NCI-H748 (cell line): ENCODE data around the gene ABHD18.
"Not testable (repeated sequence)": the region's sequence is repeated elsewhere in the genome, so short reads cannot be mapped to it uniquely, and the experiment has no call there.

Experiments used
- DNase-seq: peaks from one replicate; lab custom pipeline; 2025; ENCODE audit not compliant: unreplicated experiment; lab: John Stamatoyannopoulos, UW

Gene ABHD18

GRCh38 chr4:127965062-127965802, at the start of gene ABHD18, which contains the start of gene MFSD8:
Gene ABHD18, plus strand, starts transcription at chr4:127965406. Its CDS starts 17,550 bp downstream, at chr4:127982956.
Gene MFSD8, minus strand, starts transcription at chr4:127965173. Its CDS starts 40 bp downstream, at chr4:127965133.
- DNase-seq, result peak; percentile 97

GRCh38 chr4:127916512-127916911, 48.7 kb upstream of the ABHD18 start:
- no peak for DNase-seq

- no peak for DNase-seq
Observed at GRCh38 chr4:127917151-127917550, 48.1 kb upstream of the ABHD18 start.

- no peak for DNase-seq
Observed at GRCh38 chr4:127920521-127920920, 44.7 kb upstream of the ABHD18 start.

GRCh38 chr4:127922226-127922625, 43.0 kb upstream of the ABHD18 start:
- no peak for DNase-seq

DNA sequence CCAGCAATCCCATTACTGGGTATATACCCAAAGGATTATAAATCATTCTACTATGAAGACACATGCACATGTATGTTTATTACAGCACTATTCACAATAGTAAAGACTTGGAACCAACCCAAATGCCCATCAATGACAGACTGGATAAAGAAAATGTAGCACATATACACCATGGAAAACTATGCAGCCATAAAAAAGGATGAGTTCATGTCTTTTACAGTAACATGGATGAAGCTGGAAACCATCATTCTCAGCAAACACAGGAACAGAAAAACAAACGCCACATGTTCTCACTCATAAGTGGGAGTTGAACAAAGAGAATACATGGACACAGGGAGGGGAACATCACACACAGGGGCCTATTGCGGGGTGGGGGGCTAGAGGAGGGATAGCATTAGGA, 39.5 kb upstream of the ABHD18 start:
- not testable (repeated sequence) for DNase-seq

DNA sequence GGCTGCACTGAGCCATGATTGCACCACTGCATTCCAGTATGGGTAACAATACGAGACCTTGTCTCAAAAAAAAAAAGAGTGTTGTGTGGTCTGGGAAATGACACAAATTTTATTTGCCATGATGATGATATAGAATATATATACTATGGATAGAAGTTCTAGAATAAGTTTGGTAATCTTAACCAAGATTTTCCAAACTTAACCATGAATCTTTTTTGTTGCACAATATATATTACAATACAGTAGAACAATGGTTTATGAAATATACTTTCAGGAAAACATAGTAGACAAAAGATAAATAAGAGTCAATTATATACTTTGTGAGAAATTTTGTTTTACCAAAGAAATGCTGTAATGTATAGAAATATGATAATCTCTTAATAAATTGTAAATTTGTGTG, 35.0 kb upstream of the ABHD18 start:
- no peak for DNase-seq

GRCh38 chr4:127931836-127932235, 33.4 kb upstream of the ABHD18 start:
- DNase-seq, result not testable (repeated sequence)

- DNase-seq, result no peak
Observed at GRCh38 chr4:127936974-127937373, 28.2 kb upstream of the ABHD18 start.

DNA sequence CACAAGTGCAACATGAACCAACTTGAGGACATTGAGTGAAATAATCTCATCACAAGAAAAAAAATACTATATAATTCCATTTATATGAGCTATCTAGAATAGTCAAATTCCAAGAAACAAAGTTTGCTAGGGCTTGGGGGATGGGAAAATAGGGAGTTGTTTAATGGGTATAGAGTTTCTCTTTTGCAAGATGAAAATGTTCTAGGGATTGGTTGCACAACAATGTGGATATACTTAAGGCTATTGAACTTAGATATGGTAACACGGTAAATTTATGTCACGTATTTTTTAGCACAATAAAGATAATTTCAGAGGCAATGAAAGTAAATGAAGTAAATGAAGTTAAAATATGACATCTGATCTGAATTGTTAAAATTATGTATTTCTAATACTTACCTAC, 8.1 kb upstream of the ABHD18 start:
- no peak for DNase-seq

DNA sequence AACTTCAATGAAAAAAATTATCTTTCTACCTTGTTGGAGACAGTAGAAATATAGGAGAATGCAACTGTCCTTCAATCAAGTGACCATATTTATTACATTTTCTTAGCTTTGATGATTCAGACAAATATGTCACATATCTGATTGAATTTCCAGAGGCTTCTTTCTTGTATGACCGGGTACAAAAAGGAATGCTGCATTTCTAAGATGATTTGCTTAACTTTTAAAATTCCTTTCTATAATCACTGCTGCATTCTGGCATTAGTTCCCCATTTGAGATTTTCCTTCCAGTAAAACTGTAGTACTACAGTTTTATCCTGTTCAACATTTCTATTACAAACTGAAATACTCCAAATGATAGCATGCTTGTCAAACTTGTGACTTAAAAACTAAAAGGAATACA, 5.4 kb upstream of the ABHD18 start:
- no peak for DNase-seq

DNA sequence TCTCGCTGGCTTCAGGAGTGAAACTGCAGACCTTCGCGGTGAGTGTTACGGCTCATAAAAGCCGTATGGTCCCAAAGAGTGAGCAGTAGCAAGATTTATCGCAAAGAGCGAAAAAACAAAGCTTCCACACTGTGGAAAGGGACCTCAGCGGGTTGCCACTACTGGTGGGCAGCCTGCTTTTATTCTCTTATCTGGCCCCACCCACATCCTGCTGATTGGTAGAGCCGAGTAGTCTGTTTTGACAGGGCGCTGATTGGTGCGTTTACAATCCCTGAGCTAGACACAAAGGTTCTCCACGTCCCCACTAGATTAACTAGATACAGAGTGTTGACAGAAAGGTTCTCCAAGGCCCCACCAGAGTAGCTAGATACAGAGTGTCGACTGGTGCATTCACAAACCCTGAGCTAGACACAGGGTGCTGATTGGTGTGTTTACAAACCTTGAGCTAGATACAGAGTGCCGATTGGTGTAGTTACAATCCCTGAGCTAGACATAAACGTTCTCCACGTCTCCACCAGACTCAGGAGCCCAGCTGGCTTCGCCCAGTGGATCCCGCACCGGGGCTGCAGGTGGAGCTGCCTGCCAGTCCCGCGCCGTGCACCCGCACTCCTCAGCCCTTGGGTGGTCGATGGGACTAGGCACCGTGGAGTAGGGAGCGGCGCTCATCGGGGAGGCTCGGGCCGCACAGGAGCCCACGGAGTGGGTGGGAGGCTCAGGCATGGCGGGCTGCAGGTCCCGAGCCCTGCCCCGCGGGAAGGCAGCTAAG, 1.4 kb upstream of the ABHD18 start:
- not testable (repeated sequence) for DNase-seq

GRCh38 chr4:127964426-127965061, 662 bp upstream of the ABHD18 start:
- peak; percentile 70 for DNase-seq

GRCh38 chr4:127965803-127966175, 583 bp downstream of the ABHD18 start:
- DNase-seq, result peak; percentile 79

DNA sequence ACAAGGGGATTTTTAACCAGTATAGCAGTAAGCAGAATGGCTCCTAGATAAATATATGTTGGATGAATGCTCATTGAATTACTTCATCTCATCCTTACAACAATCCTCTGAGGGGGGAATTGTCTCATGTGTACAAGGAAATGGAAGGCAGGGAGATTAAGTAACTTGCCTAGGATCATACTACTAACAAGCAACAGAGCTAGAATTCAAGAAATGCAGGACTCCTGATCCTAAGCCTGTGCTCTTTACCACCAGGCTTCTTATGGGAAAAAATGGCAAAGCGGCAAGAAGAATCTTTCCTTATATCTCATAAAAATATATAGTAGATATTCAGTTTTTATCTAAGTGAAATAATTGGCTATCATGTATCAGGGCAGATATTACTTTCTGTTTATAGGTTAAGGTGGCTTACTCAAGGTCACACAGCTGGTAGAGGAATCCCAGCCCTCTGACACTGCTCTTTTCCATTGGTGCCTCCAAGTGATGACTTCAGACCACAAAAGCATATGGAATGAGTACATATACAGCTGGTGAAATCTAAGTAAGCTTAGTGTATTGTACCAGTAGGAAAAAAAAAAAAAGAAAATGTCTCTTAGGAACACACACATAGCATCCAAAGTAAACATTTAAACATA, 2.1 kb downstream of the ABHD18 start:
- no peak for DNase-seq

GRCh38 chr4:127968586-127968985, 3.4 kb downstream of the ABHD18 start:
- DNase-seq, result no peak

DNA sequence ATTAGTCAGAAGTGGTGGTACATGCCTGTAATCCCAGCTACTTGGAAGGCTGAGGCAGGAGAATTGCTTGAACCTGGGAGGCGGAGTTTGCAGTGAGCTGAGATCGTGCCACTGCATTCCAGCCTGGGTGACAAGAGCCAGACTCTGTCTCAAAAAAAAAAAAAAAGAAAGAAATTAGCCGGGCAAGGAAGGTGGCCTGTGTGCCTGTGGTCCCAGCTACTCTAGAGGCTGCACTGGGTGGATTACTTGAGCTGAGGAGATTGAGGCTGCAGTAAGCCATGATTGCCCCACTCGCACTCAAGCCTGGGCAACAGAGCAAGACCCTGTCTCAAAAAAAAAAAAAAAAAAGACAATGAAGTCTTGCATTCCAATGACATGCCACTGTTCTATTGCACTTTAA, 5.7 kb downstream of the ABHD18 start:
- not testable (repeated sequence) for DNase-seq

DNA sequence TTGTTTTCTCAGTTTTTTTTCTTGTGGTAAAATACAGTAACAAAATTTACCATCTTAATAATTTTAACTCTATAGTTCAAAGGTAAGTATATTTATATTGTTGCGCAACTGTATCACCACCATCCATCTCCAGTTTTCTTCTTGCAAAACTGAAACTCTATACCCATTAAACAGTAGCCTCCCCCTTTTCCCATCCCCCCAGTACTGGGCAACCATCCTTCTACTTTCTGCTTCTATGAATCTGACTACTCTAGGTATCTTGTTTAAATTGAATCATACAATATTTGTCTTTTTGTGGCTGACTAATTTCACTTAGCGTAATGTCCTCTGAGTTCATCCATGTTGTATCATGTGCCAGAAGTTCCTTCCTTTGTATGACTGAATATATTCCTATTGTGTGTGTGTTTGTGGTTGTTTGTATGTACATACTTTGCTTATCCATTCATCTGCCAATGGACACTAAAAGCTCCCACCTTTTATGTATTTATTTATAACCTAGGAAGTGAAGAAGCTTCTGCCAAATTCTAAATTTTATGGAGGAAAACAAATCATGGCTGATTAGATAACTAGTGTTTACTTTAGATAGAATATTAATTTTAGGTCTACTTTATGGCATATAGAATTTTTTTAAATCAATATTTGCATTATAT, 10.0 kb downstream of the ABHD18 start:
- DNase-seq, result no peak

DNA sequence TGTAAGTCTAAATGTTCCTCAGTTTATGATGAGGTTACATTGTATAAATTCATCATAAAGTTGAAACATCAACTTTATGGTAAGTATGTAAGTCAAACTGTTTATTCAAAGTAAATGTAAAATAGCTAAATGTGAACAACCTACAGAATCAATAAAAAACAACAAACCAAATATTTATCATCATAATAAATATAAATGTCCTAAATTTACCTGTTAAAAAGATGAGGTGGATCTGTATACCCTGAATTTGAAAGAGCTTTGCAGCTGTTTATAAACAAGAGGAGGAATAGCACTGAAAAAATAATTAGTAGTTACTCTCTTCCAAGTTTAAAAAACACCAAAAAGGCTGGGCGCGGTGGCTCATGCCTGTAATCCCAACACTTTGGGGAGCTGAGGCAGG, 13.7 kb downstream of the ABHD18 start:
- no peak for DNase-seq

DNA sequence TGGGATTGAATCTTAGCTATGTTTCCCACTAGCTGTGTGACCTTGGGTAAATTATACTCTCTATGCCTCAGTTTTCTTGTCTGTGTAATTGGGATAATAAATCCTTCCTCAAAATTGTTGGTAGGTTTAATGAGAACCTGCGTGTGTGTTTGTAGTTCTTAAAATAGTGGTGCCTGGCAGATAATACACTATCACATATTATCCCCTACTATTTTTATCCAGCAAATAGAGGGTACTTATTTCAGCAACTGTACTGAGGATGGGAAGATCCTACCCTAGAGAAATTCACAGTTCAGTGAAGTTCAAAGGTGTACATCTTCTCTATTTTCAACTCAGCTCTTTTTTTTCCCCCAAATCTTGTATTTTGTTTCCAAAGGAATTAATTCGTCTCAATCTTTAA, 17.2 kb downstream of the ABHD18 start:
- no peak for DNase-seq

DNA sequence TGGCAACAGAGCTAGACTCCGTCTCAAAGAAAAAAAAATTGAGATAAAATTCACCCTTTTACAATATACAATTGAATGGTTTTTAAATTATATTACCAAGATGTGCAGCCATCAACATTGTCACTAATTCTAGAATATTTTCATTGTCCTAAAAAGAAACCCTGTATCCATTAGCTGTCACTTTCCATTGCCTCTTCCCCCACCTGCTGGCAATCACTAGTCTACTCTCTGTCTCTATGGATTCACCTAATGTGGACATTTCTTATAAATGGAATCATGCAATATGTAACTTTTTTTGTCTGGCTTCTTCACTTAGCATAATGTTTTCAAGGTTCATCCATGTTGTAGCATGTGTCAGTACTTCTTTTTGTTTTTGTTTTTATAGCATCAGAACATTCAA, 20.8 kb downstream of the ABHD18 start:
- no peak for DNase-seq
